ENCODE data around the gene PHTF2. TPM values are rescaled to one million over a fixed set of nuclear protein-coding genes. Genes with fewer than 3 reads are reported as not detected.

PHTF2 gene
- total and polyA plus RNA-seq, 2 donors (not counting 3 experiments of a cell fraction or from before 2014, with no cell fraction given): 13.3 to 21.4 TPM

DNA sequence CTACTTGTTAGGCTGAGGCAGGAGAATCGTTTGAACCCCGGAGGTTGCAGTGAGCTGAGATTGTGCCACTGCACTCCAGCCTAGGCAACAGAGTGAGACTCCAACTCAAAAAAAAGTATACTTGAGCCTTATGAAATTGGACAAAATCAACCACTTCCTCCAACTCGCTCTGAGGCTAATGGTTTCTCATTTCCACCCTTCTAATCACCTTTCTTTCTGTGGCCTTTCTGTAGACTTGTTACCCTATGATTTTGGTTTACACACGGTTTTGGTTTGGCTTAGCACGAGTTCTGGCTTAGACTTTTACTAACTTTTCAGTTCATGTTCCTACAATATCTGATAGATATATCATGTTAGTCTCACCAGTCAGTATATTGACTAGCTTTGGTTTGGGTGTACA is 152.0 kb downstream of the PHTF2 start:
- no peaks in the 10 kb centered on the region for H3K9me3 ChIP-seq (replicated peaks; ENCODE audit: control insufficient read depth, insufficient read depth, low read length)
- H3K4me2 ChIP-seq (ENCODE audit: insufficient read depth, low read length): no peak overlapping the region
- TF ChIP-seq JUN (IDR thresholded peaks at IDR 0.05; ENCODE audit: borderline replicate concordance, insufficient read depth, insufficient read length, low read depth): no peak
- TF ChIP-seq, protein P1, sequence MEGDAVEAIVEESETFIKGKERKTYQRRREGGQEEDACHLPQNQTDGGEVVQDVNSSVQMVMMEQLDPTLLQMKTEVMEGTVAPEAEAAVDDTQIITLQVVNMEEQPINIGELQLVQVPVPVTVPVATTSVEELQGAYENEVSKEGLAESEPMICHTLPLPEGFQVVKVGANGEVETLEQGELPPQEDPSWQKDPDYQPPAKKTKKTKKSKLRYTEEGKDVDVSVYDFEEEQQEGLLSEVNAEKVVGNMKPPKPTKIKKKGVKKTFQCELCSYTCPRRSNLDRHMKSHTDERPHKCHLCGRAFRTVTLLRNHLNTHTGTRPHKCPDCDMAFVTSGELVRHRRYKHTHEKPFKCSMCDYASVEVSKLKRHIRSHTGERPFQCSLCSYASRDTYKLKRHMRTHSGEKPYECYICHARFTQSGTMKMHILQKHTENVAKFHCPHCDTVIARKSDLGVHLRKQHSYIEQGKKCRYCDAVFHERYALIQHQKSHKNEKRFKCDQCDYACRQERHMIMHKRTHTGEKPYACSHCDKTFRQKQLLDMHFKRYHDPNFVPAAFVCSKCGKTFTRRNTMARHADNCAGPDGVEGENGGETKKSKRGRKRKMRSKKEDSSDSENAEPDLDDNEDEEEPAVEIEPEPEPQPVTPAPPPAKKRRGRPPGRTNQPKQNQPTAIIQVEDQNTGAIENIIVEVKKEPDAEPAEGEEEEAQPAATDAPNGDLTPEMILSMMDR (IDR thresholded peaks at IDR 0.05; ENCODE audit: extremely low read depth in 1 of 2, insufficient read depth in 1 of 2, low read depth in 1 of 2, low read length in 2 of 2): no peak
- no peak for TF ChIP-seq MYC (IDR thresholded peaks at IDR 0.05; ENCODE audit: low read depth, low read length)
- TF ChIP-seq FOS (IDR thresholded peaks at IDR 0.05; ENCODE audit: borderline replicate concordance, insufficient read depth, low read length): no peak
- TF ChIP-seq POLR2A (IDR thresholded peaks at IDR 0.05; ENCODE audit: low read depth, low read length): no peak
- TF ChIP-seq GATA2 (IDR thresholded peaks at IDR 0.05; ENCODE audit: insufficient read depth, insufficient read length, low read depth, low read length): no peak
- no peak for TF ChIP-seq EZH2 (IDR thresholded peaks at IDR 0.05; ENCODE audit: borderline replicate concordance, low read depth, low read length, severe bottlenecking)
- TF ChIP-seq POLR2AphosphoS5 (IDR thresholded peaks at IDR 0.05; ENCODE audit: insufficient read depth, low read depth, low read length): no peak
- TF ChIP-seq, protein P2, sequence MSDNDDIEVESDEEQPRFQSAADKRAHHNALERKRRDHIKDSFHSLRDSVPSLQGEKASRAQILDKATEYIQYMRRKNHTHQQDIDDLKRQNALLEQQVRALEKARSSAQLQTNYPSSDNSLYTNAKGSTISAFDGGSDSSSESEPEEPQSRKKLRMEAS (IDR thresholded peaks at IDR 0.05; ENCODE audit: insufficient read depth, insufficient read length): no peak
- H3K27me3 ChIP-seq (ENCODE audit: control insufficient read depth in 2 of 2, insufficient read depth in 2 of 2, low read length in 2 of 2): no peaks in the 10 kb centered on the region
- H4K20me1 ChIP-seq (replicated peaks; ENCODE audit: control insufficient read depth, extremely low read depth, insufficient read depth, low read length): no peaks in the 10 kb centered on the region
- H3K4me1 ChIP-seq (ENCODE audit: control insufficient read depth, extremely low read depth, insufficient read depth, low read length): no peaks in the 10 kb centered on the region
- CTCF ChIA-PET: no interaction called here
- DNase-seq (ENCODE audit: low read depth, low spot score) (no peak), FAIRE-seq (no peak)
- POLR2A ChIA-PET: no interaction called here
- no peak overlapping the region for H3K27ac ChIP-seq (ENCODE audit: insufficient read depth, low read depth, low read length)
- no peaks in the 10 kb centered on the region for H3K9me1 ChIP-seq (replicated peaks; ENCODE audit: control insufficient read depth, extremely low read depth, insufficient read depth, low read length)
- H3K4me3 ChIP-seq (replicated peaks in 1 of 3; ENCODE audit: insufficient read depth in 1 of 3, low read depth in 1 of 3, low read length in 3 of 3): no peak overlapping the region
- no TSS peak for BruUV-seq (replicated peaks)
- no peak overlapping the region for H3K9ac ChIP-seq (replicated peaks; ENCODE audit: extremely low read depth, insufficient read depth, low read length)
- no peak overlapping the region for H2AFZ ChIP-seq (ENCODE audit: low read depth, low read length)
- no peaks in the 10 kb centered on the region for H3K36me3 ChIP-seq (ENCODE audit: control insufficient read depth in 2 of 2, extremely low read depth in 1 of 2, insufficient read depth in 2 of 2, low read length in 2 of 2)
- dilution Hi-C loops (cut with MboI; ENCODE audit: extremely low pct_ligation_motif_present, low sequenced_read_pairs) (no loop called here), intact Hi-C loops (cut with micrococcal nuclease) (no loop called here)
- no peaks in the 10 kb centered on the region for H3K79me2 ChIP-seq (ENCODE audit: control insufficient read depth, insufficient read depth, low read length)
